ENCODE measurements around the gene POU1F1. TPM values are rescaled to one million over a fixed set of nuclear protein-coding genes. Genes with fewer than 3 reads are reported as not detected.

POU1F1 gene
- total RNA-seq, 1 experiment from 2014 or later: not detected

Other genes with a start within 250 kb of the POU1F1 start
- gene CHMP2B, start 49.3 kb downstream of the POU1F1 start, total RNA-seq (2014; rRNA removed; shearing (Covaris generic)): 37.3 and 51.5 TPM in 2 replicates

Data from G401 (cell line).